Body of pancreas (tissue), 4 donors: ENCODE results near the gene MTREX. TPM values are rescaled to one million over a fixed set of nuclear protein-coding genes. Genes with fewer than 3 reads are reported as not detected.

Source experiments
- ATAC-seq: fragments of 150-250 bp; one replicate; pipeline ENCODE4 v1.9.1; 2016
- DNase-seq, 4 donors: peaks; one replicate each; pipeline ENCODE4 v3.0.0-alpha.2; 2019
- H3K27ac ChIP-seq, 4 donors: fragments of 200-600 bp; sonication (generic); 1 replicate in 3 of 4; 2 replicates in 1 of 4; pipeline versions ENCODE4 v1.5.1 to v1.6.1; 2016 to 2019; ENCODE audit warnings: mild to moderate bottlenecking in 1 of 4, mixed read lengths in 1 of 4, moderate library complexity in 1 of 4
- H3K27me3 ChIP-seq, 2 donors: fragments of 200-600 bp; sonication (generic); one replicate each; pipeline ENCODE4 v1.6.0; 2016; ENCODE audit warnings: mild to moderate bottlenecking in 1 of 2
- H3K36me3 ChIP-seq, 2 donors: fragments of 200-600 bp; sonication (generic); replicated peaks in 1 of 2; 2 replicates each; pipeline ENCODE4 v1.5.1; 2016; ENCODE audit warnings: low read depth in 2 of 2; ENCODE audit not compliant: insufficient read depth in 1 of 2
- H3K4me1 ChIP-seq: fragments of 200-600 bp; sonication (generic); one replicate; pipeline ENCODE4 v1.6.0; 2016
- H3K4me3 ChIP-seq, 2 donors: fragments of 200-600 bp; sonication (generic); 1 replicate in 1 of 2; 2 replicates in 1 of 2; pipeline ENCODE4 v1.5.1; 2016 to 2019
- H3K9me3 ChIP-seq, 3 donors: fragments of 200-600 bp; sonication (generic); 1 replicate in 2 of 3; 2 replicates in 1 of 3; pipeline ENCODE4 v1.5.1; 2016
- CTCF ChIP-seq, 7 experiments: fragments of 450-650 bp in 4 of 7; fragments of 200-600 bp in 3 of 7; sonication (generic) in 3 of 7; IDR thresholded peaks; one replicate each; pipeline ENCODE4 v1.5.1; 2016 to 2019; ENCODE audit warnings: antibody characterized with exemption in 7 of 7
- POLR2A ChIP-seq, 3 donors: fragments of 450-650 bp; IDR thresholded peaks; one replicate each; pipeline ENCODE4 v1.6.1; 2016; ENCODE audit warnings: antibody characterized with exemption in 3 of 3, mild to moderate bottlenecking in 2 of 3
- WGBS, 2 donors: methylation state at CpG; one replicate each; pipeline ENCODE4 v1.1.5; 2017; 5-methylcytosine and 5-hydroxymethylcytosine counted together
- intact Hi-C: fragments of 100-400 bp; cut with DNase I; formaldehyde crosslinking; loops from one replicate; pipeline ENCODE4 v1.15.1; 2023
- total RNA-seq, 2 donors: library from RNA; depleted of rRNA; stranded (reverse); fragments of >200 nt; gene quantifications; one replicate each; pipeline ENCODE4 v1.1.0, GENCODE V29; 2016

The MTREX gene
- total RNA-seq, 2 donors from 2014 or later, result 35.5 to 36.9 TPM

GRCh38 chr5:55364537-55365055 is 56.8 kb downstream of the MTREX start:
- Histone ChIP-seq H3K9me3 (no peaks in the 10 kb centered on the region), H3K27ac (peak overlapping the region in 2 of 4 donors; percentile 10 to 35), H3K4me1 (peaks cover 20% of the 10 kb centered on the region), H3K4me3 (no peak overlapping the region), H3K36me3 (peaks cover 0 to 1% of the 10 kb centered on the region in 2 donors), H3K27me3 (no peaks in the 10 kb centered on the region)
- 28 to 37% methylated on average over 4 of the region's 4 CpGs for WGBS, 2 donors
- ATAC-seq (peak; percentile 48), DNase-seq (no peak)
- TF ChIP-seq CTCF (IDR thresholded peaks at IDR 0.05) (no peak), POLR2A (IDR thresholded peaks at IDR 0.05) (no peak)
- intact Hi-C loops, result no loop called here

GRCh38 chr5:55370291-55370925 is 62.6 kb downstream of the MTREX start:
- ATAC-seq, result no peak
- WGBS, 2 donors, result 82 to 87% methylated on average over 1 of the region's 1 CpG
- Histone ChIP-seq H3K4me3 (no peak overlapping the region), H3K27ac (peak overlapping the region in 2 of 4 donors; percentile 3 to 36), H3K27me3 (no peaks in the 10 kb centered on the region), H3K4me1 (peaks cover 12% of the 10 kb centered on the region), H3K9me3 (no peaks in the 10 kb centered on the region), H3K36me3 (peaks cover 0 to 7% of the 10 kb centered on the region in 2 donors)
- no peak for DNase-seq
- intact Hi-C loops, result no loop called here
- TF ChIP-seq POLR2A (IDR thresholded peaks at IDR 0.05) (no peak), CTCF (IDR thresholded peaks at IDR 0.05) (no peak)

GRCh38 chr5:55371145-55371544 is 63.4 kb downstream of the MTREX start:
- Histone ChIP-seq H3K4me3 (no peak overlapping the region), H3K9me3 (no peaks in the 10 kb centered on the region), H3K36me3 (peaks cover 0 to 7% of the 10 kb centered on the region in 2 donors), H3K27me3 (no peaks in the 10 kb centered on the region), H3K27ac (peak overlapping the region in 1 of 4 donors; percentile 38), H3K4me1 (peaks cover 12% of the 10 kb centered on the region)
- WGBS, 2 donors, result 75 to 87% methylated on average over 1 of the region's 1 CpG
- TF ChIP-seq CTCF (IDR thresholded peaks at IDR 0.05) (no peak), POLR2A (IDR thresholded peaks at IDR 0.05) (no peak)
- ATAC-seq, result no peak
- DNase-seq, result no peak
- intact Hi-C loops, result no loop called here

- intact Hi-C loops, result no loop called here
- TF ChIP-seq CTCF (IDR thresholded peaks at IDR 0.05) (no peak), POLR2A (IDR thresholded peaks at IDR 0.05) (no peak)
- no peaks in the 10 kb centered on the region for H3K27me3 ChIP-seq
- no peaks in the 10 kb centered on the region for H3K9me3 ChIP-seq
- peaks cover 12% of the 10 kb centered on the region for H3K4me1 ChIP-seq
- DNase-seq, result no peak
- no peak overlapping the region for H3K27ac ChIP-seq
- 90 to 95% methylated on average over 7 of the region's 7 CpGs for WGBS, 2 donors
- no peak for ATAC-seq
- peaks cover 0 to 7% of the 10 kb centered on the region in 2 donors for H3K36me3 ChIP-seq
- no peak overlapping the region for H3K4me3 ChIP-seq
These were observed 64.5 kb downstream of the MTREX start for GRCh38 chr5:55372130-55372925.
